ENCODE data around the gene ANGPTL4.
A peak's percentile ranks its signal among the peaks of the same experiment; 100 is the strongest.
"Not testable (repeated sequence)": the region's sequence is repeated elsewhere in the genome, so short reads cannot be mapped to it uniquely, and the experiment has no call there.

ANGPTL4 gene

GRCh38 chr19:8388612-8388958 is 24.6 kb downstream of the ANGPTL4 start:
- DNase-seq: no peak

- peak; percentile 88 to 100 (median 99) for DNase-seq
These were observed 26.1 kb downstream of the ANGPTL4 start, which contains the start of gene RAB11B for GRCh38 chr19:8389891-8390616. Gene RAB11B (plus strand): TSS chr19:8390360. CDS start chr19:8390417, 57 bp downstream.

- DNase-seq: peak in 57 of 58 donors; percentile 26 to 98 (median 93)
These were observed 26.6 kb downstream of the ANGPTL4 start for GRCh38 chr19:8390617-8390981.

- DNase-seq: peak in 3 of 58 donors; percentile 35 to 51 (median 43)
These were observed 27.5 kb downstream of the ANGPTL4 start for GRCh38 chr19:8391198-8392016.

GRCh38 chr19:8392017-8392591 is 28.1 kb downstream of the ANGPTL4 start:
- DNase-seq: peak in 32 of 58 donors; percentile 10 to 74 (median 32)

GRCh38 chr19:8393192-8393870 is 29.4 kb downstream of the ANGPTL4 start:
- DNase-seq: peak in 5 of 58 donors; percentile 21 to 54 (median 29)

- DNase-seq: peak in 53 of 58 donors; percentile 12 to 92 (median 71)
These were observed 29.9 kb downstream of the ANGPTL4 start for GRCh38 chr19:8393871-8394250.

GRCh38 chr19:8395621-8396082 is 31.7 kb downstream of the ANGPTL4 start:
- no peak for DNase-seq

- no peak for DNase-seq
These were observed 32.2 kb downstream of the ANGPTL4 start for GRCh38 chr19:8396185-8396562.

GRCh38 chr19:8396563-8397203 is 32.7 kb downstream of the ANGPTL4 start:
- DNase-seq: peak in 49 of 58 donors; percentile 10 to 81 (median 45)

- DNase-seq: peak in 1 of 58 donors; percentile 11
These were observed 33.3 kb downstream of the ANGPTL4 start for GRCh38 chr19:8397271-8397670.

- no peak for DNase-seq
These were observed 33.9 kb downstream of the ANGPTL4 start for GRCh38 chr19:8397746-8398310.

- peak in 5 of 58 donors; percentile 10 to 23 (median 11) for DNase-seq
These were observed 34.4 kb downstream of the ANGPTL4 start for GRCh38 chr19:8398311-8398771.

- DNase-seq: no peak
These were observed 35.8 kb downstream of the ANGPTL4 start for GRCh38 chr19:8399681-8400188.

- DNase-seq: no peak
These were observed 38.0 kb downstream of the ANGPTL4 start for GRCh38 chr19:8401981-8402411.

- DNase-seq: no peak
These were observed 39.3 kb downstream of the ANGPTL4 start for GRCh38 chr19:8403098-8403819.

- no peak for DNase-seq
These were observed 39.8 kb downstream of the ANGPTL4 start for GRCh38 chr19:8403820-8404109.

GRCh38 chr19:8404391-8405151 is 40.6 kb downstream of the ANGPTL4 start:
- DNase-seq: no peak

- DNase-seq: not testable (repeated sequence)
These were observed 46.8 kb downstream of the ANGPTL4 start for GRCh38 chr19:8410718-8411117.
